Testis (tissue), 3 donors: ENCODE measurements around the gene DPEP1. TPM values are rescaled to one million over a fixed set of nuclear protein-coding genes. Genes with fewer than 3 reads are reported as not detected.

Source experiments
- DNase-seq: peaks from one replicate; pipeline ENCODE4 v3.0.0-alpha.2; 2019
- H3K27ac ChIP-seq, 2 donors: fragments of 200-600 bp; sonication (generic); one replicate each; pipeline ENCODE4 v1.5.1; 2019
- H3K27me3 ChIP-seq: fragments of 200-600 bp; sonication (generic); one replicate; pipeline ENCODE4 v1.5.1; 2019
- H3K36me3 ChIP-seq: fragments of 200-600 bp; sonication (generic); one replicate; pipeline ENCODE4 v1.5.1; 2017; ENCODE audit warnings: low read depth; ENCODE audit errors: missing control alignments
- H3K4me1 ChIP-seq: fragments of 200-600 bp; sonication (generic); one replicate; pipeline ENCODE4 v1.5.1; 2019
- H3K4me3 ChIP-seq, 2 donors: fragments of 200-600 bp; sonication (generic); one replicate each; pipeline ENCODE4 v1.5.1; 2017 to 2019
- H3K9me3 ChIP-seq: fragments of 200-600 bp; sonication (generic); one replicate; pipeline ENCODE4 v1.5.1; 2017
- POLR2A ChIP-seq: fragments of 450-650 bp; IDR thresholded peaks from one replicate; pipeline ENCODE4 v1.6.1; 2017; ENCODE audit warnings: antibody characterized with exemption, mild to moderate bottlenecking, moderate library complexity
- WGBS, 2 donors: methylation state at CpG; one replicate each; pipeline ENCODE4 v1.1.5; 2018; 5-methylcytosine and 5-hydroxymethylcytosine counted together
- intact Hi-C: fragments of 100-400 bp; cut with DNase I; formaldehyde crosslinking; loops from one replicate; pipeline ENCODE4 v1.15.1; 2023; ENCODE audit warnings: low total_unique reads
- polyA plus RNA-seq: library from polyadenylated mRNA; stranded (reverse); fragments of 350-450 nt; fragmentation: Illumina TruSeq; extraction: RNeasy Lipid Tissue Mini Kit (QIAGEN cat#74804); gene quantifications from one replicate; pipeline ENCODE4 v1.2.3, GENCODE V29; 2014; ENCODE audit warnings: low read depth, low replicate concordance; ENCODE audit not compliant: insufficient read depth
- total RNA-seq, 2 donors: library from RNA; depleted of rRNA; stranded (reverse); fragments of >200 nt; gene quantifications; one replicate each; pipeline ENCODE4 v1.2.3, GENCODE V29; 2016
- TF ChIP-seq, protein P1 (sequence below), 3 experiments: fragments of 450-650 bp in 2 of 3; fragments of 200-600 bp in 1 of 3; sonication (generic) in 1 of 3; IDR thresholded peaks; one replicate each; pipeline ENCODE4 v1.5.1; 2016 to 2019; ENCODE audit warnings: antibody characterized with exemption in 3 of 3, mild to moderate bottlenecking in 2 of 3, moderate library complexity in 1 of 3

DPEP1 gene
- total and polyA plus RNA-seq, 3 donors from 2014 or later, result 105 to 256 (median 125) TPM

DNA sequence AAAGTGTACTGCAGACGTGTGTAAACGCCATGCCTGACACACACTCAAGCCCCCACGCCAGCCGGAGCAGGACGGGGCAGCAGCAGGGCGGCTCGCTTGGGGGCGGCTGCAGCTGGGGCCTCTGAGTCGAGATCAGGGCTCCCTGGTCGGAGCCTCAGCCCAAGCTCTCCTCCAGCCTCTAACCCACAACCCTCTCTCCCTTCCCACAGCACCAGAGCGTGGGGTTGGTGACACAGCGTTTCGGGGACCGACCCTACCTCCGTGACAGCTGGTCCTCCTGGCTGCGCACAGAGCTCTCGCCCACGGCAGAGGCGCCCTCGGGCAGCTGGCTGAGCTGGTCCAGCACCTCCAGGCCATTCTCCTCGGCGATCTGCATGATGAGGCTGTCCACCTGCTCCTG lies 32.8 kb downstream of the DPEP1 start:
- WGBS, 2 donors, result 91 to 100% methylated on average over 4 to 22 of the region's 22 CpGs
- no peak overlapping the region for H3K27ac ChIP-seq
- TF ChIP-seq, protein P1, sequence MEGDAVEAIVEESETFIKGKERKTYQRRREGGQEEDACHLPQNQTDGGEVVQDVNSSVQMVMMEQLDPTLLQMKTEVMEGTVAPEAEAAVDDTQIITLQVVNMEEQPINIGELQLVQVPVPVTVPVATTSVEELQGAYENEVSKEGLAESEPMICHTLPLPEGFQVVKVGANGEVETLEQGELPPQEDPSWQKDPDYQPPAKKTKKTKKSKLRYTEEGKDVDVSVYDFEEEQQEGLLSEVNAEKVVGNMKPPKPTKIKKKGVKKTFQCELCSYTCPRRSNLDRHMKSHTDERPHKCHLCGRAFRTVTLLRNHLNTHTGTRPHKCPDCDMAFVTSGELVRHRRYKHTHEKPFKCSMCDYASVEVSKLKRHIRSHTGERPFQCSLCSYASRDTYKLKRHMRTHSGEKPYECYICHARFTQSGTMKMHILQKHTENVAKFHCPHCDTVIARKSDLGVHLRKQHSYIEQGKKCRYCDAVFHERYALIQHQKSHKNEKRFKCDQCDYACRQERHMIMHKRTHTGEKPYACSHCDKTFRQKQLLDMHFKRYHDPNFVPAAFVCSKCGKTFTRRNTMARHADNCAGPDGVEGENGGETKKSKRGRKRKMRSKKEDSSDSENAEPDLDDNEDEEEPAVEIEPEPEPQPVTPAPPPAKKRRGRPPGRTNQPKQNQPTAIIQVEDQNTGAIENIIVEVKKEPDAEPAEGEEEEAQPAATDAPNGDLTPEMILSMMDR (IDR thresholded peaks at IDR 0.05), result no peak
- no peak for TF ChIP-seq POLR2A
- DNase-seq, result no peak
- no peaks in the 10 kb centered on the region for H3K27me3 ChIP-seq
- no peaks in the 10 kb centered on the region for H3K9me3 ChIP-seq
- no peak overlapping the region for H3K4me3 ChIP-seq
- no peaks in the 10 kb centered on the region for H3K36me3 ChIP-seq
- intact Hi-C loops, result no loop called here
- peaks cover 5% of the 10 kb centered on the region for H3K4me1 ChIP-seq

DNA sequence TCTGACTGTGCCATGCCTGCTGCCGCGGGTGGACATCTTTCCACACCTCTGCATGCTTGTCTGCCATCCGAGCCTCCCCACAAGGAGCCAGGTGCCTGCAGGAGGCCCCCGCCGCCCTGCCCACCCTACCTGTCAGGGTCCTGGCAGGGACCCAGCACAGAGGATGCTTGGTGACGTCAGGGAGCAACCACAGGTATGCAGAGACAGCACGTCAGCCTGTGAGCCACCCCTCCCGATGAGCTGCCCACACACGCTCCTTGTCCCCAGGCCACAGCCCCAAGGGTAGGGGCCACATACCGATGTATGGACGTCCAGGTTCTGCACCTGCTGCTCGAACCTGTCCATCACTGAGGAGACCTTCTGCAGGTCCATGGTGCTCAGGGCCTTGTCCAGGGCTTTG lies 33.5 kb downstream of the DPEP1 start:
- intact Hi-C loops, result no loop called here
- Histone ChIP-seq H3K9me3 (no peaks in the 10 kb centered on the region), H3K27ac (no peak overlapping the region), H3K36me3 (no peaks in the 10 kb centered on the region), H3K27me3 (no peaks in the 10 kb centered on the region), H3K4me3 (no peak overlapping the region), H3K4me1 (peaks cover 1% of the 10 kb centered on the region)
- TF ChIP-seq, protein P1 (IDR thresholded peaks at IDR 0.05), result no peak
- no peak for TF ChIP-seq POLR2A
- 93 to 94% methylated on average over 5 to 12 of the region's 12 CpGs for whole genome bisulfite sequencing, 2 donors
- DNase-seq, result no peak

DNA sequence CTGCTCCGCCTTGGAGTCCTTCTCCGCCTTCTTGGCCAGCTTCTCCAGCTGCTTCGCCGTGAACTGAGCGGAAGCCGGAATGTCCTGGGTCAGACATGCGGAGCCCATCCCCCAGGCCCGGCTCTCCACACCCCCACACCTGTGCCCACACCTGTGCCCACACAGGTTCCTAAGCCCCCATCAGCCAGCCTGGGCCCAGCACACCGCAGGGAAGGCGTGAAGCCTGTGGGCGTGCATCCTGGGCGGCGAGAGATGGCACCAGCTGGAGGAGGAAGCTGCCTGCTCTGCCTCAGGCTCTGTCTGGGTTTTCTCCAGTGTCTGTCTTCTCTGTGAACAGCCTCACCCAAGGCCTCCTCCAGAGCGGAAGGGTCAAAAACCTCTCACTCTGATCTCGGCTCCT lies 38.1 kb downstream of the DPEP1 start:
- intact Hi-C loops, result no loop called here
- H3K27ac ChIP-seq, result no peak overlapping the region
- H3K4me3 ChIP-seq, result no peak overlapping the region
- H3K4me1 ChIP-seq, result peaks cover 3% of the 10 kb centered on the region
- 94 to 96% methylated on average over 12 to 15 of the region's 15 CpGs for WGBS, 2 donors
- DNase-seq, result no peak
- no peaks in the 10 kb centered on the region for H3K36me3 ChIP-seq
- no peaks in the 10 kb centered on the region for H3K9me3 ChIP-seq
- H3K27me3 ChIP-seq, result no peaks in the 10 kb centered on the region
- TF ChIP-seq, protein P1 (IDR thresholded peaks at IDR 0.05), result no peak
- no peak for TF ChIP-seq POLR2A

DNA sequence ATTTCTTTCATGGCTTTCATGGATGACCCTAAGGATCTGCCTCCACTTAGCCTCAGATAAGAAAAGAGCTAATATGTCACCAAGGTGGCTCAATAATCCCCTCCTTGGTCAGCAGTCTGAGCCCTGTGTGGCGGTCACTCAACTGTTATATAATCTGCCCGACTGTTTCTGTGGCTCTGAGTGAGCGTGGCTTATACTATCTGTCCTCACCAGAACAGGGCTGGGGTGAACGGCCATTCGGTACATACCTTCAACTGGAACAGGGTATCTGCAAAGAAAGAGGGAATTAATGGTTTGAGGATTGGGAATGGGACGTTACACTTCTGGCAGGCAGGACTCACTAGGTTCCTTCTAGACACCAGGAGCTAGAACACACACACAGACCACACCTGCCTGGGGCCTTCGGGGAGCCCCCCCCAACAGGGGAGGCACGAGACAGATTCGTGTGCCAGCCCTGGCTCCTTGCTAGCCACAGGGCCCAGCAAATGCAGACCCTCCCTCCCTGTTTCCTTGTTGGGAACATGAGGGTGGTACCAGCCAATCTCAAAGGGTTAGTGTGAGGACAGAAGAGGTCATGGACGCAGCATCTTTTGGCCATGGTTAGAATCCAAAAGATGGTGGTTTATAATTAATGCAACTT lies 40.3 kb downstream of the DPEP1 start:
- Histone ChIP-seq H3K4me3 (no peak overlapping the region), H3K27me3 (no peaks in the 10 kb centered on the region), H3K4me1 (peaks cover 13% of the 10 kb centered on the region), H3K36me3 (no peaks in the 10 kb centered on the region), H3K9me3 (no peaks in the 10 kb centered on the region), H3K27ac (no peak overlapping the region)
- intact Hi-C loops, result no loop called here
- no peak for TF ChIP-seq POLR2A
- TF ChIP-seq, protein P1 (IDR thresholded peaks at IDR 0.05), result no peak
- DNase-seq, result no peak
- 91 to 95% methylated on average over 10 of the region's 10 CpGs for WGBS, 2 donors

DNA sequence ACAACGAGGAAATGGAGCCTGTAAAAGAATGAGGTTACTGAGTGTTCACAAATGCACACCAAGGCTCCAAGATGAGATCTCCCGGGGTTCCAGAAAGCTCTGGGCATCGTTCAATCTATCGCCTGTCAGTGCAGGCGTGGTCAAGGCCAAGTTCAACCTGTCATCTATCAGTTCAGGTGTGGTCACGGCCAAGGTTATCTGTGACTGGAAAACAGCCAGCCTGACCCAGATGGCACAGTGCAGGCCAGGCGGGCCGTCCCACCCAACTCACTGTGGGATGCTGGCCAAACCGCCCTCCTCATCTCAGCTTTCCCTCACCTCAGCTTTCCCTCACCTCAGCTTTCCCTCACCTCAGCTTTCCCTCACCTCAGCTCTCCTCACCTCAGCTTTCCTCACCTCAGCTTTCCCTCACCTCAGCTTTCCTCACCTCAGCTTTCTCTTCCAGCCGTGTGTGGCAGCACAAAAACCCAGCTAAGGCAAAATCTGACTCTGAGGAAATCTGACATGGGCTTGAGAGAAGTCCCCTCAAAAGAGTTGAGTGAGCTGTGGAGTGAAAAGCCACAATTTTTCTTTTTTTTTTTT lies 41.7 kb downstream of the DPEP1 start:
- no peak for DNase-seq
- no peaks in the 10 kb centered on the region for H3K36me3 ChIP-seq
- H3K27me3 ChIP-seq, result no peaks in the 10 kb centered on the region
- 80 to 81% methylated on average over 10 of the region's 10 CpGs for WGBS, 2 donors
- no peak overlapping the region for H3K27ac ChIP-seq
- no peak for TF ChIP-seq POLR2A
- TF ChIP-seq, protein P1 (IDR thresholded peaks at IDR 0.05), result no peak
- H3K4me3 ChIP-seq, result no peak overlapping the region
- peaks cover 13% of the 10 kb centered on the region for H3K4me1 ChIP-seq
- no peaks in the 10 kb centered on the region for H3K9me3 ChIP-seq
- intact Hi-C loops, result no loop called here
